HEK293 (cell line): Measurements from ENCODE around the gene CYP2E1.
"Not testable (repeated sequence)": the region's sequence is repeated elsewhere in the genome, so short reads cannot be mapped to it uniquely, and the experiment has no call there.

Experiments
- CTCF ChIA-PET: fragments of 350-600 bp; formaldehyde crosslinking; extraction: SDS; loops from one replicate; lab custom pipeline; 2021; ENCODE audit warnings: antibody characterized with exemption; lab: Yijun Ruan, JAX
- POLR2A ChIA-PET: fragments of 300-600 bp; formaldehyde crosslinking; extraction: SDS; loops from one replicate; lab custom pipeline; 2020; ENCODE audit warnings: antibody characterized with exemption, inconsistent platforms; lab: Yijun Ruan, JAX
- H3K27ac ChIP-seq: fragments of 200-500 bp; sonication (Bioruptor generic); 2 replicates; pipeline ENCODE4 v1.5.1; 2014; ENCODE audit warnings: low read depth, low read length, control low read depth, inconsistent platforms; ENCODE audit errors: extremely low read depth
- H3K36me3 ChIP-seq, 2 experiments: fragments of 200-500 bp in 1 of 2; sonication (Bioruptor generic) in 1 of 2; 1 replicate in 1 of 2; 2 replicates in 1 of 2; pipeline ENCODE4 v1.5.1; 2014 to 2017; ENCODE audit warnings: inconsistent platforms in 2 of 2, low read length in 2 of 2; ENCODE audit not compliant: control insufficient read depth in 2 of 2, insufficient read depth in 1 of 2
- H3K4me1 ChIP-seq: fragments of 200-500 bp; sonication (Bioruptor generic); 2 replicates; pipeline ENCODE4 v1.5.1; 2014; ENCODE audit warnings: mild to moderate bottlenecking, low read length, inconsistent platforms; ENCODE audit not compliant: control insufficient read depth, insufficient read depth
- H3K4me3 ChIP-seq: 2 replicates; pipeline ENCODE4 v1.5.1; 2011; ENCODE audit warnings: low read depth, mild to moderate bottlenecking, control low read depth, low read length, moderate library complexity
- H3K9me3 ChIP-seq: fragments of 200-500 bp; sonication (Bioruptor generic); 2 replicates; pipeline ENCODE4 v1.5.1; 2014; ENCODE audit warnings: low read depth, low read length, inconsistent platforms; ENCODE audit not compliant: control insufficient read depth, insufficient read depth
- REPIN1 ChIP-seq: fragments of 450-650 bp; formaldehyde crosslinking; IDR thresholded peaks from 2 replicates; pipeline ENCODE4 v1.5.1; 2017; ENCODE audit warnings: missing biosample characterization, missing genetic modification characterization, low read depth
- SETDB1 ChIP-seq: IDR thresholded peaks from one replicate; pipeline ENCODE4 v1.6.1; 2017; ENCODE audit warnings: mild to moderate bottlenecking, low read length, moderate library complexity, mixed read lengths; ENCODE audit not compliant: insufficient read length
- SP2 ChIP-seq: fragments of 450-650 bp; formaldehyde crosslinking; IDR thresholded peaks from 2 replicates; pipeline ENCODE4 v1.5.1; 2016; ENCODE audit warnings: missing biosample characterization, missing genetic modification characterization
- ZNF146 ChIP-seq: fragments of 450-650 bp; formaldehyde crosslinking; IDR thresholded peaks from 2 replicates; pipeline ENCODE4 v1.5.1; 2016; ENCODE audit warnings: missing biosample characterization, missing genetic modification characterization
- ZNF2 ChIP-seq: fragments of 450-650 bp; formaldehyde crosslinking; IDR thresholded peaks from 2 replicates; pipeline ENCODE4 v1.5.1; 2016; ENCODE audit warnings: missing biosample characterization, missing genetic modification characterization
- ZNF302 ChIP-seq: fragments of 450-650 bp; formaldehyde crosslinking; IDR thresholded peaks from 2 replicates; pipeline ENCODE4 v1.5.1; 2016; ENCODE audit warnings: missing biosample characterization, missing genetic modification characterization, low read depth
- ZNF341 ChIP-seq: fragments of 450-650 bp; formaldehyde crosslinking; IDR thresholded peaks from 2 replicates; pipeline ENCODE4; 2016; ENCODE audit warnings: low read depth, missing biosample characterization, missing genetic modification characterization
- ZNF398 ChIP-seq: fragments of 450-650 bp; formaldehyde crosslinking; IDR thresholded peaks from 2 replicates; pipeline ENCODE4 v1.5.1; 2017; ENCODE audit warnings: missing biosample characterization, missing genetic modification characterization
- ZNF416 ChIP-seq: fragments of 450-650 bp; formaldehyde crosslinking; IDR thresholded peaks from 2 replicates; pipeline ENCODE4 v1.5.1; 2016; ENCODE audit warnings: missing biosample characterization, missing genetic modification characterization
- ZNF529 ChIP-seq: fragments of 450-650 bp; formaldehyde crosslinking; IDR thresholded peaks from 2 replicates; pipeline ENCODE4 v1.5.1; 2017; ENCODE audit warnings: missing genetic modification characterization, missing biosample characterization; ENCODE audit not compliant: insufficient replicate concordance
- ZNF561 ChIP-seq: fragments of 450-650 bp; IDR thresholded peaks from 2 replicates; pipeline ENCODE4 v1.5.1; 2018; ENCODE audit warnings: missing biosample characterization, missing genetic modification characterization, borderline replicate concordance
- ZNF629 ChIP-seq: fragments of 450-650 bp; formaldehyde crosslinking; IDR thresholded peaks from 2 replicates; pipeline ENCODE4 v1.5.1; 2017; ENCODE audit warnings: missing biosample characterization, missing genetic modification characterization
- ZNF654 ChIP-seq: fragments of 450-650 bp; formaldehyde crosslinking; IDR thresholded peaks from 2 replicates; pipeline ENCODE4 v1.5.1; 2016; ENCODE audit warnings: low read depth, missing biosample characterization, missing genetic modification characterization
- ZNF785 ChIP-seq: fragments of 450-650 bp; formaldehyde crosslinking; IDR thresholded peaks from 2 replicates; pipeline ENCODE4 v1.5.1; 2016; ENCODE audit warnings: missing biosample characterization, missing genetic modification characterization

The CYP2E1 gene

DNA sequence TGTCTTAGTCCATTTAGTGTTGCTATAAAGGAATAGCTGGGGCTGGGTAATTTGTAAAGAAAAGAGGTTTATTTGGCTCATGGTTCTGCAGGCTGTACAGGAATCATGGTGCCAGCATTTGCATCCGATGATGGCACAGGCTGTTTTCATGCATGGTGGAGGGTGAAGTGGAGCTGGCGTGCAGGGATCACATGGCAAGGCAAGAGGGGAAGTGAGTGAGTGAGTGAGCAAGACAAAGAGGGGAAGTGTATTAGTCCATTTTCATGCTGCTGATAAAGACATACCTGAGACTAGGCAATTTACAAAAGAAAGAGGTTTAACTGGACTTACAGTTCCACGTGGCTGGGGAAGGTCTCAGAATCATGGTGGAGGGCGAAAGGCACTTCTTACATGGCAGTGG lies 33.6 kb upstream of the CYP2E1 start:
- H3K9me3 ChIP-seq, CTCF ChIA-PET, H3K36me3 ChIP-seq, H3K27ac ChIP-seq, POLR2A ChIA-PET, H3K4me3 ChIP-seq, H3K4me1 ChIP-seq: not testable (repeated sequence)

GRCh38 chr10:133497363-133497762 lies 29.8 kb upstream of the CYP2E1 start:
- H3K36me3 ChIP-seq, POLR2A ChIA-PET, H3K4me3 ChIP-seq, H3K4me1 ChIP-seq, H3K9me3 ChIP-seq, H3K27ac ChIP-seq: not testable (repeated sequence)
- TF ChIP-seq ZNF654 (tag by site-specific recombination) (peak; percentile 60), ZNF529 (tag by site-specific recombination) (peak; percentile 6), ZNF2 (tag by site-specific recombination) (0 out of 2 replicates have a peak, but pooled peaks have one; percentile 22), SETDB1 (peak; percentile 32)
- CTCF ChIA-PET, result interaction anchor here (0.6 to 1.3 kb wide), 4 partner anchors 11 to 692 kb away, joined by 3 read pairs; no protein-coding TSS in a partner anchor

DNA sequence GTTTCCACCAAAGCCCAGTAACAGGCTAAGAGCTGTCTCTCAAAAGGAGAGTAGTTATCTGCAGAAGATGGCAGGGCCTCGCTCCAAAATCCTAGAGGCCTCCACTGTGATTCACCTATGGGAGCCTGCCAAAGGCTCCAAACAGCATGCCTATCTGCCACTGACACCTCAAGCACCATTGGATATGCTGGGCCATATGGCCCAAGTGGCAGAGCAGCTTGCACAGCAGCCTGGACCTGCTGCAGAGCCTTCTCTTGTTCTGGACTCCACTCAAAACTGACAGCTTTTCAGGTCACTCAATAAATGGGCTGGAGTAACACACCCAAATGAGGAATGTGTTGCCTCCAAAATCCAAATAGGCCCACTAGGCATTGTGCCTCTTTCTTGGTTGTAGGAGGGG lies 28.0 kb upstream of the CYP2E1 start:
- H3K9me3 ChIP-seq, POLR2A ChIA-PET, H3K4me3 ChIP-seq, H3K4me1 ChIP-seq, H3K27ac ChIP-seq, H3K36me3 ChIP-seq: not testable (repeated sequence)
- CTCF ChIA-PET, result interaction anchor here (0.7 kb wide), 2 partner anchors 110 to 172 kb away, joined by 3 read pairs; no protein-coding TSS in a partner anchor

- peak; percentile 92 for TF ChIP-seq ZNF302 (tag by site-specific recombination)
- H3K4me3 ChIP-seq, POLR2A ChIA-PET, H3K9me3 ChIP-seq, H3K27ac ChIP-seq, H3K36me3 ChIP-seq, H3K4me1 ChIP-seq: not testable (repeated sequence)
- CTCF ChIA-PET, result interaction anchor here (0.6 kb wide), 1 partner anchor 28 kb away, joined by 3 read pairs; no protein-coding TSS in a partner anchor
Measured at GRCh38 chr10:133500897-133501296, 26.3 kb upstream of the CYP2E1 start.

DNA sequence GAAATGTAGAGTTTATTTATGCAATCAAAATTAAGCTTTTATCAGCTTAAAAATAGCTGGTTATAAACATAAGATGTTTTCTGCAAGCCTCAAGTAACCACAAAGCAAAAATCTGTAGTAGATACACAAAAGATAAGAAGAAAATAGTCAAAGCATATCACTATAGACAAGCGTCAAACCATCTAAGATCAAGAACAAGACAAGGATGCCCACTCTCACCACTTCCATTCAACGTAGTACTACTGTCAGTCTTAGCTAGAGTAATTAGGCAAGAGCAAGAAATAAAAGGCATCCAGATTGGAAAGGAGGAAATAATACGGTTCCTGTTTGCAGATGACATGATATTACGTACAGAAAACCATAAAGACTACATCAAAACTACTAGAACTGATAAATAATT lies 17.5 kb upstream of the CYP2E1 start:
- no peaks in the 10 kb centered on the region for H3K36me3 ChIP-seq
- no peaks in the 10 kb centered on the region for H3K9me3 ChIP-seq
- H3K4me1 ChIP-seq, result no peaks in the 10 kb centered on the region
- TF ChIP-seq ZNF785 (tag by site-specific recombination) (no peak), ZNF561 (tag by site-specific recombination) (no peak), SP2 (tag by site-specific recombination) (no peak), REPIN1 (no peak), ZNF629 (tag by site-specific recombination) (no peak)
- no peak overlapping the region for H3K27ac ChIP-seq
- ChIA-PET POLR2A (no interaction called here), CTCF (interaction anchor here (0.7 to 2.3 kb wide), 4 partner anchors 9 to 78 kb away, joined by 3 to 12 read pairs (median 4); no protein-coding TSS in a partner anchor)
- no peak overlapping the region for H3K4me3 ChIP-seq

DNA sequence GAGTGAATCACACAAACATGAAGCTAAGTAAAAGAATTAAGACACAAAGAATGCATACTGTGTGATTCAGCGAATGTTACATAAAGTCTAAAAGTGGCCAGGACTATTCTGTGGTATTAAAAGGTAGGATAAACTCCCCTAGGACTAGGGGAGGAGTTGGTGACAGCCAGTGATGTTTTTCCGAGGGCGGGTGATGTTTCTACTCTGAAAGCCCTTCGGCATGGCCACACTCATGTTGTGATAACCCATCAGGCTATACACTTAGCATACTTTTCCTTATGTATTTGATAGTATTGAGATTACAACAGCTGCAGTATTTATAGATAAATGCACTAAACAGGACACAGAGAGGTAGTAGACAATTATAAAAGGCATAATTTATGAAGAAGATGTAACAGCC lies 15.8 kb upstream of the CYP2E1 start:
- TF ChIP-seq ZNF416 (tag by site-specific recombination), result no peak
- peak; percentile 76; the same call in 1 of the 2 replicates for TF ChIP-seq ZNF146 (tag by site-specific recombination)
- TF ChIP-seq ZNF341, result peak; percentile 23; the same call in 1 of the 2 replicates
- no peak for TF ChIP-seq ZNF398
- H3K36me3 ChIP-seq, result no peaks in the 10 kb centered on the region
- CTCF ChIA-PET, result interaction anchor here (0.7 to 1.3 kb wide), 2 partner anchors 8 to 368 kb away, joined by 3 to 5 read pairs; no protein-coding TSS in a partner anchor
- H3K27ac ChIP-seq, result no peak overlapping the region
- H3K4me3 ChIP-seq, result no peak overlapping the region
- H3K9me3 ChIP-seq, result no peaks in the 10 kb centered on the region
- H3K4me1 ChIP-seq, result no peaks in the 10 kb centered on the region
- POLR2A ChIA-PET, result no interaction called here
